ENCODE measurements around the gene GFER.
"Not testable (repeated sequence)": the region's sequence is repeated elsewhere in the genome, so short reads cannot be mapped to it uniquely, and the experiment has no call there.

GFER gene

GRCh38 chr16:1983544-1984346 is at the start of gene GFER:
Gene GFER, plus strand, starts transcription at chr16:1984193. Its CDS starts 26 bp downstream, at chr16:1984219.
- peak; percentile 77 for DNase-seq

- DNase-seq = no peak
These were observed 47.0 kb upstream of the GFER start for GRCh38 chr16:1936945-1937479.

- DNase-seq = no peak
These were observed 45.7 kb upstream of the GFER start for GRCh38 chr16:1938316-1938715.

GRCh38 chr16:1938910-1939309 is 45.1 kb upstream of the GFER start:
- DNase-seq = no peak

- DNase-seq = not testable (repeated sequence)
These were observed 44.2 kb upstream of the GFER start for GRCh38 chr16:1939833-1940232.

- DNase-seq = no peak
These were observed 43.5 kb upstream of the GFER start for GRCh38 chr16:1940273-1941161.

GRCh38 chr16:1941162-1942046 is 42.6 kb upstream of the GFER start:
- no peak for DNase-seq

- no peak for DNase-seq
These were observed 41.8 kb upstream of the GFER start for GRCh38 chr16:1942047-1942809.

- peak; percentile 98 for DNase-seq
These were observed 40.9 kb upstream of the GFER start, which contains the start of gene MSRB1 for GRCh38 chr16:1942810-1943726. Gene MSRB1, minus strand, starts transcription at chr16:1943199. Its CDS starts 43 bp downstream, at chr16:1943156.

- no peak for DNase-seq
These were observed 39.3 kb upstream of the GFER start for GRCh38 chr16:1944612-1945199.

GRCh38 chr16:1945559-1946391 is 38.2 kb upstream of the GFER start:
- no peak for DNase-seq

- DNase-seq = no peak
These were observed 37.3 kb upstream of the GFER start for GRCh38 chr16:1946495-1947368.

- DNase-seq = no peak
These were observed 36.7 kb upstream of the GFER start for GRCh38 chr16:1947369-1947670.

- no peak for DNase-seq
These were observed 34.5 kb upstream of the GFER start for GRCh38 chr16:1949507-1949906.

GRCh38 chr16:1950047-1950446 is 33.9 kb upstream of the GFER start:
- DNase-seq = no peak

- no peak for DNase-seq
These were observed 33.4 kb upstream of the GFER start for GRCh38 chr16:1950559-1950958.

GRCh38 chr16:1953734-1954133 is 30.3 kb upstream of the GFER start:
- no peak for DNase-seq

- not testable (repeated sequence) for DNase-seq
These were observed 26.4 kb upstream of the GFER start for GRCh38 chr16:1957434-1958142.

All from kidney glomerular epithelial cell (primary cell).